SU-DHL-6 (cell line): ENCODE data around the gene SH3PXD2A.

Experiments
- CTCF ChIP-seq: fragments of 200-600 bp; sonication (generic); IDR thresholded peaks from one replicate; pipeline ENCODE4 v1.5.1; 2017; ENCODE audit warnings: antibody characterized with exemption, mild to moderate bottlenecking, low read length, moderate library complexity; ENCODE audit not compliant: insufficient read depth, poor library complexity, severe bottlenecking
- EZH2phosphoT487 ChIP-seq: fragments of 200-600 bp; sonication (generic), shearing (Covaris generic); conservative IDR thresholded peaks from 2 replicates; pipeline ENCODE4 v1.6.1; 2018; ENCODE audit warnings: mild to moderate bottlenecking, antibody characterized with exemption, low read length, moderate library complexity, mixed read lengths

DNA sequence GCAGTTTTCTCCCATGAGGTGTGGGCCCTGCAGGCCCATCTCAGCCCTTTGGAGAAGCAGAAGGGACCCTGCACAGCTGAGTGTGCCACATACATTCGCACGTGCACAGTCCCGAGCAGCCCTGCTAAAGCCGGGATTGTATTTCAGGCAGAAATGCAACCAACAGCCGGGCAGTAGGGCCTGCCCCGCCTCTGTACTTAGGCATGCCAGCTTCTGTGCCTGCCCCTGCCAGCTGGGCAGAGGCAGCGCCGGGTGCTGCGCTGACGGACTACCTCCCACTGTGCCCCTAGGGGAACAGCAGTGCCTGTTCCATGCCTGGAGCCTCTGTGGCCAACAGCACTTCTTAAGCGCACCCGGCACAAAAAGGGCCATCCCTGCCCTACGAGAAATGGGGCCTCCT, 191.6 kb downstream of the SH3PXD2A start:
- no peak for TF ChIP-seq CTCF
- TF ChIP-seq EZH2phosphoT487, result no peak
